K562 (cell line): ENCODE measurements around the gene IGDCC3. TPM values are rescaled to one million over a fixed set of nuclear protein-coding genes. Genes with fewer than 3 reads are reported as not detected.

Experiments used
- NCOR1 ChIP-seq: fragments of 450-650 bp; IDR thresholded peaks from 2 replicates; pipeline ENCODE4 v1.6.1; 2016; ENCODE audit warnings: mild to moderate bottlenecking, moderate library complexity
- POLR2H ChIP-seq: IDR thresholded peaks from 2 replicates; pipeline ENCODE4 v1.6.1; 2016; ENCODE audit warnings: missing genetic modification characterization, low read depth, mild to moderate bottlenecking, control low read depth, missing compliant biosample characterization, moderate library complexity
- SMARCB1 ChIP-seq: IDR thresholded peaks from 2 replicates; pipeline ENCODE4 v1.6.1; 2011; ENCODE audit warnings: improper control_type of control experiment, low read depth; ENCODE audit not compliant: insufficient read length
- TSC22D4 ChIP-seq: fragments of 450-650 bp; IDR thresholded peaks from 2 replicates; pipeline ENCODE4 v1.6.1; 2016; ENCODE audit warnings: missing genetic modification characterization, missing biosample characterization, control low read depth
- XRCC4 ChIP-seq: IDR thresholded peaks from one replicate; pipeline ENCODE4 v1.6.1; 2011; ENCODE audit not compliant: insufficient read depth, insufficient read length; ENCODE audit errors: extremely low read depth
- ZBTB17 ChIP-seq: fragments of 450-650 bp; formaldehyde crosslinking; IDR thresholded peaks from 2 replicates; pipeline ENCODE4 v1.4.0; 2020; ENCODE audit warnings: mild to moderate bottlenecking
- ZFP91 ChIP-seq: sonication (generic); formaldehyde crosslinking; IDR thresholded peaks from 2 replicates; pipeline ENCODE4 v1.8.0; 2022; ENCODE audit warnings: mild to moderate bottlenecking, missing genetic modification reagents
- ZNF175 ChIP-seq: fragments of 200-800 bp; sonication (Bioruptor generic); IDR thresholded peaks from 2 replicates; pipeline ENCODE4 v1.6.1; 2016; ENCODE audit warnings: low read depth, mild to moderate bottlenecking, missing genetic modification characterization, missing compliant biosample characterization
- ZNF217 ChIP-seq: sonication (generic); formaldehyde crosslinking; IDR thresholded peaks from 2 replicates; pipeline ENCODE4 v1.8.0; 2022; ENCODE audit warnings: mild to moderate bottlenecking, missing genetic modification reagents
- ZNF324 ChIP-seq: fragments of 250-450 bp; sonication (Bioruptor Pico); IDR thresholded peaks from 2 replicates; pipeline ENCODE4 v1.4.0; 2020; ENCODE audit warnings: mild to moderate bottlenecking
- ZNF592 ChIP-seq: fragments of 450-650 bp; IDR thresholded peaks from 2 replicates; pipeline ENCODE4 v1.6.1; 2017; ENCODE audit warnings: antibody characterized with exemption, mild to moderate bottlenecking
- polyA plus RNA-seq, 8 experiments: library from polyadenylated mRNA; depleted of rRNA in 4 of 8; stranded (reverse) in 5 of 8; unstranded in 3 of 8; fragments of >200 nt; fragmentation: Nextera tagmentation in 2 of 8; fragmentation: Illumina TruSeq in 1 of 8; extraction: Ambion mirVana in 2 of 8; extraction: Trizol in 1 of 8; gene quantifications; 2 replicates each; pipeline versions ENCODE4 v1.2.1 to v1.2.3, GENCODE V29; 2011 to 2014; ENCODE audit warnings: inconsistent platforms in 1 of 8, missing spikeins in 1 of 8
- total RNA-seq, 7 experiments: library from RNA; depleted of rRNA in 6 of 7; stranded (reverse); fragments of >200 nt in 6 of 7; fragmentation: Illumina TruSeq in 2 of 7; extraction: Trizol in 2 of 7; gene quantifications; 2 replicates each; pipeline versions ENCODE4 v1.2.1 to v1.2.3, GENCODE V29; 2011 to 2021; ENCODE audit warnings: low replicate concordance in 1 of 7

Gene IGDCC3
- total and polyA plus RNA-seq, 9 of the 15 experiments (the other 6 are each of a cell fraction or from before 2014, with no cell fraction given): not detected

- no peak for TF ChIP-seq TSC22D4
- TF ChIP-seq ZBTB17 (CRISPR knock-in tag): no peak
- TF ChIP-seq ZFP91 (CRISPR knock-in tag): no peak
- TF ChIP-seq ZNF324 (CRISPR knock-in tag): no peak
- TF ChIP-seq NCOR1: no peak
- TF ChIP-seq SMARCB1: no peak
- TF ChIP-seq XRCC4: no peak
- no peak for TF ChIP-seq POLR2H (tag)
- no peak for TF ChIP-seq ZNF217 (CRISPR knock-in tag)
- 0 out of 2 replicates have a peak, but pooled peaks have one; percentile 42 for TF ChIP-seq ZNF175 (CRISPR knock-in tag)
- peak; percentile 19 for TF ChIP-seq ZNF592
Measured at GRCh38 chr15:65286069-65286703, 91.6 kb downstream of the IGDCC3 start (continued).
